Adrenal gland (tissue), 12 donors: Measurements from ENCODE around the gene DYSF. TPM values are rescaled to one million over a fixed set of nuclear protein-coding genes. Genes with fewer than 3 reads are reported as not detected.

Source experiments
- DNase-seq, 7 donors: peaks; one replicate each; pipeline ENCODE4 v3.0.0-alpha.2; 2019 to 2020
- H3K27ac ChIP-seq, 5 donors: fragments of 200-600 bp; sonication (generic) in 4 of 5; 1 replicate in 3 of 5; 2 replicates in 2 of 5; pipeline versions ENCODE4 v1.5.1 to v1.8.0; 2016 to 2020; ENCODE audit warnings: mild to moderate bottlenecking in 1 of 5
- H3K27me3 ChIP-seq: fragments of 200-600 bp; 2 replicates; pipeline ENCODE4 v1.8.0; 2021
- H3K36me3 ChIP-seq, 2 donors: fragments of 200-600 bp; replicated peaks in 1 of 2; 1 replicate in 1 of 2; 2 replicates in 1 of 2; pipeline versions ENCODE4 v1.5.1 to v1.8.0; 2018 to 2022
- H3K4me1 ChIP-seq, 2 donors: fragments of 200-600 bp; replicated peaks in 1 of 2; 1 replicate in 1 of 2; 2 replicates in 1 of 2; pipeline versions ENCODE4 v1.5.1 to v1.8.0; 2018 to 2021
- H3K4me3 ChIP-seq, 4 donors: fragments of 200-600 bp; sonication (generic) in 3 of 4; one replicate each; pipeline ENCODE4 v1.5.1; 2016 to 2018
- H3K9me3 ChIP-seq, 3 donors: fragments of 200-600 bp; sonication (generic) in 1 of 3; replicated peaks in 1 of 3; 1 replicate in 2 of 3; 2 replicates in 1 of 3; pipeline versions ENCODE4 v1.5.1 to v1.8.0; 2016 to 2021
- CTCF ChIP-seq, 6 experiments: fragments of 450-650 bp in 4 of 6; fragments of 200-600 bp in 2 of 6; sonication (generic) in 1 of 6; IDR thresholded peaks; 1 replicate in 5 of 6; 2 replicates in 1 of 6; pipeline versions ENCODE4 v1.5.1 to v1.8.0; 2016 to 2021; ENCODE audit warnings: antibody characterized with exemption in 6 of 6, mild to moderate bottlenecking in 2 of 6, moderate library complexity in 1 of 6
- POLR2A ChIP-seq, 2 donors: fragments of 450-650 bp; IDR thresholded peaks; one replicate each; pipeline ENCODE4 v1.6.1; 2017; ENCODE audit warnings: antibody characterized with exemption in 2 of 2, mild to moderate bottlenecking in 2 of 2, moderate library complexity in 1 of 2
- WGBS, 4 donors: extraction: QIAGEN DNeasy Blood & Tissue Kit in 2 of 4; methylation state at CpG; one replicate each; pipeline versions ENCODE4 v1.1.5 to v1.1.7; 2013 to 2017; 5-methylcytosine and 5-hydroxymethylcytosine counted together
- intact Hi-C, 2 donors: fragments of 100-400 bp; cut with DNase I; formaldehyde crosslinking; loops; one replicate each; pipeline versions ENCODE4 v1.14.1 to v1.15.0; 2022 to 2023
- polyA plus RNA-seq, 3 donors: library from polyadenylated mRNA; stranded (reverse); fragments of 200-250 nt in 2 of 3; fragments of 350-450 nt in 1 of 3; fragmentation: Illumina TruSeq in 1 of 3; extraction: RNeasy Lipid Tissue Mini Kit (QIAGEN cat#74804) in 1 of 3; gene quantifications; one replicate each; pipeline ENCODE4 v1.2.3, GENCODE V29; 2013 to 2014
- total RNA-seq, 9 donors: library from RNA; depleted of rRNA in 4 of 9; stranded (reverse); fragments of >200 nt in 4 of 9; fragments of 120-200 nt in 1 of 9; fragmentation: NEBNext Ultra II Directional in 1 of 9; extraction: Animal tissue kit (Norgen Biotek cat#: 25700) in 1 of 9; gene quantifications; one replicate each; pipeline versions ENCODE4 v1.1.0 to v1.2.4, GENCODE V29; 2013 to 2023
- donor health status: healthy with polysubstance abuse.
- donor health status: Bipolar disorder and iron deficiency.
- donor health status: DM: yes; HTN: yes; CAD: no.
- donor health status: DM: no; HTN: no; CAD: no.
- donor health status: DM: no; HTN: no; CAD: no.
- donor health status: DM: yes; HTN: yes; CAD: no.

DYSF gene
- total and polyA plus RNA-seq, 12 donors: 3.2 to 22.4 (median 15.3) TPM

- Histone ChIP-seq H3K4me3 (no peak overlapping the region), H3K27me3 (no peaks in the 10 kb centered on the region), H3K27ac (no peak overlapping the region), H3K9me3 (no peaks in the 10 kb centered on the region), H3K36me3 (no peaks in the 10 kb centered on the region), H3K4me1 (no peaks in the 10 kb centered on the region)
- DNase-seq: no peak
- intact Hi-C loops: no loop called here
- WGBS, 4 donors: 84 to 94% (median 91%) methylated on average over 10 to 11 of the region's 11 CpGs
- TF ChIP-seq POLR2A (IDR thresholded peaks at IDR 0.05) (no peak), CTCF (IDR thresholded peaks at IDR 0.05) (no peak)
Observed at GRCh38 chr2:71601136-71602114, 148.1 kb downstream of the DYSF start.

- intact Hi-C loops: no loop called here
- 92 to 100% (median 97%) methylated on average over 1 of the region's 1 CpG for WGBS, 4 donors
- H3K36me3 ChIP-seq: no peaks in the 10 kb centered on the region
Observed at GRCh38 chr2:71602115-71602495, 148.7 kb downstream of the DYSF start.

GRCh38 chr2:71602581-71602980, 149.2 kb downstream of the DYSF start:
- Histone ChIP-seq H3K9me3 (no peaks in the 10 kb centered on the region), H3K4me3 (no peak overlapping the region), H3K36me3 (no peaks in the 10 kb centered on the region), H3K27ac (no peak overlapping the region), H3K27me3 (no peaks in the 10 kb centered on the region), H3K4me1 (no peaks in the 10 kb centered on the region)
- TF ChIP-seq POLR2A (IDR thresholded peaks at IDR 0.05) (no peak), CTCF (IDR thresholded peaks at IDR 0.05) (no peak)
- intact Hi-C loops: no loop called here
- 75 to 100% (median 90%) methylated on average over 4 to 5 of the region's 5 CpGs for WGBS, 4 donors
- peak in 2 of 7 donors; percentile 5 to 7 for DNase-seq

More at GRCh38 chr2:71602115-71602495, 148.7 kb downstream of the DYSF start:
- Histone ChIP-seq H3K4me3 (no peak overlapping the region), H3K4me1 (no peaks in the 10 kb centered on the region), H3K9me3 (no peaks in the 10 kb centered on the region), H3K27ac (no peak overlapping the region), H3K27me3 (no peaks in the 10 kb centered on the region)
- DNase-seq: peak in 1 of 7 donors; percentile 2
- no peak for TF ChIP-seq CTCF (IDR thresholded peaks at IDR 0.05)
- no peak for TF ChIP-seq POLR2A (IDR thresholded peaks at IDR 0.05)

GRCh38 chr2:71603311-71603811, 150.0 kb downstream of the DYSF start:
- intact Hi-C loops: no loop called here
- DNase-seq: peak in 4 of 7 donors; percentile 17 to 59 (median 30)
- Histone ChIP-seq H3K4me3 (no peak overlapping the region), H3K4me1 (no peaks in the 10 kb centered on the region), H3K36me3 (no peaks in the 10 kb centered on the region), H3K9me3 (no peaks in the 10 kb centered on the region), H3K27ac (no peak overlapping the region), H3K27me3 (no peaks in the 10 kb centered on the region)
- WGBS, 4 donors: 45 to 56% (median 51%) methylated on average over 7 to 13 of the region's 13 CpGs
- TF ChIP-seq CTCF (IDR thresholded peaks at IDR 0.05) (no peak), POLR2A (IDR thresholded peaks at IDR 0.05) (no peak)
